D721Med (cell line): ENCODE measurements around the gene ATP8B3.

Source experiments
- DNase-seq: peaks from one replicate; pipeline ENCODE4 v3.0.0; 2011; ENCODE audit warnings: low spot score; ENCODE audit not compliant: insufficient read length
- FAIRE-seq: peaks from 2 replicates; lab custom pipeline; 2011; peaks lifted over from hg19 to GRCh38; lab: Jason Lieb, UNC
- TF ChIP-seq, protein P1 (sequence below): IDR thresholded peaks from 2 replicates; pipeline ENCODE4 v1.5.1; 2012; ENCODE audit warnings: mild to moderate bottlenecking, control low read depth; ENCODE audit not compliant: insufficient read depth; ENCODE audit errors: missing control alignments

The ATP8B3 gene

DNA sequence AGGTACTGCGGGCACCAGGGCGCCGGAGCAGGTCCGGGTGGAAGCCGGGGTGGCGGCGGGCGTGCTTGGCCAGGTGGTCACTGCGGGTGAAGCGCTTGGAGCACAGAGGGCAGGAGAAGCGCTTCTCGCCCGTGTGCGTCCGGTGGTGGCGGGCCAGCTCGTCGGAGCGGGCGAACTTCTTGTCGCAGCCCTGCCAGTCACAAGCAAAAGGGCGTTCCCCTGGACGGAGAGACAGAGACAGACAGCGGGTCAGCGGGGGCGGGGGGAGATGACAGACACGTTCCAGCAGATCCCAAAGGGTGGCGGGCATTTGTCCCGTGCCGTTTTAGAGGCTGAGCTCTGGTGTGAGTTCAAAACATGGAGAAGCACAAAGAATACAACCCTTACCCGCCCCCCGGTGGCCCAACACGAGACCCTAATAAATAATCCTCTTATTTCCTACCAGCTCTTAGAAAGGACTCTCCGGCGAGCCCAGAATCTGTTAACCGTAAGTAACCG, 42.5 kb upstream of the ATP8B3 start:
- FAIRE-seq (no peak), DNase-seq (no peak)
- TF ChIP-seq, protein P1, sequence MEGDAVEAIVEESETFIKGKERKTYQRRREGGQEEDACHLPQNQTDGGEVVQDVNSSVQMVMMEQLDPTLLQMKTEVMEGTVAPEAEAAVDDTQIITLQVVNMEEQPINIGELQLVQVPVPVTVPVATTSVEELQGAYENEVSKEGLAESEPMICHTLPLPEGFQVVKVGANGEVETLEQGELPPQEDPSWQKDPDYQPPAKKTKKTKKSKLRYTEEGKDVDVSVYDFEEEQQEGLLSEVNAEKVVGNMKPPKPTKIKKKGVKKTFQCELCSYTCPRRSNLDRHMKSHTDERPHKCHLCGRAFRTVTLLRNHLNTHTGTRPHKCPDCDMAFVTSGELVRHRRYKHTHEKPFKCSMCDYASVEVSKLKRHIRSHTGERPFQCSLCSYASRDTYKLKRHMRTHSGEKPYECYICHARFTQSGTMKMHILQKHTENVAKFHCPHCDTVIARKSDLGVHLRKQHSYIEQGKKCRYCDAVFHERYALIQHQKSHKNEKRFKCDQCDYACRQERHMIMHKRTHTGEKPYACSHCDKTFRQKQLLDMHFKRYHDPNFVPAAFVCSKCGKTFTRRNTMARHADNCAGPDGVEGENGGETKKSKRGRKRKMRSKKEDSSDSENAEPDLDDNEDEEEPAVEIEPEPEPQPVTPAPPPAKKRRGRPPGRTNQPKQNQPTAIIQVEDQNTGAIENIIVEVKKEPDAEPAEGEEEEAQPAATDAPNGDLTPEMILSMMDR = no peak

DNA sequence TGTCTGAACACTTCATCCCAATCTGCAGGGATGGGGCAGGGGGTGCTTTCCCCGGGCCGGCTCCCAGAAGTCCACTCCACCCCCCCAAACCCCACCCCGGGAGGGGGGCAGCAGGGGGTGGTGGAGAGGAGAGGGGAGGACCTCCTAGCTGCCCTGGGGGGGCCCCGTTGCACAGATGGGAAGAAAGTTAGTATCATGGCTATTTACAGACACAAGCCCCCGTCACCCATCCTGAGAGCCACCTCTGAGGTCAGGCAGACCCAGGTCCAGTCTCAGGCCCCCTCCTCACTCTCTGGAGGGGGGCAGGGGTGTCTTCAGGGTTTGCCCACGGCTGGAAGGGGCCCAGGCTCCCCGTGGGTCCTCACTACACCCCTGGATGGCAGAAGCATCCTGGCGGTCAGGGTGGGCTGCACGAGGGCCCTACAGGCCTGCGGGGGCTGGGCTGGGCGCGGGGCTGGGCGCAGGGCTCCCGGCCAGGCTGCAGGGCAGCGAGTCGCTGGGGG, 42.0 kb upstream of the ATP8B3 start:
- TF ChIP-seq, protein P1 = no peak
- FAIRE-seq (no peak), DNase-seq (no peak)

DNA sequence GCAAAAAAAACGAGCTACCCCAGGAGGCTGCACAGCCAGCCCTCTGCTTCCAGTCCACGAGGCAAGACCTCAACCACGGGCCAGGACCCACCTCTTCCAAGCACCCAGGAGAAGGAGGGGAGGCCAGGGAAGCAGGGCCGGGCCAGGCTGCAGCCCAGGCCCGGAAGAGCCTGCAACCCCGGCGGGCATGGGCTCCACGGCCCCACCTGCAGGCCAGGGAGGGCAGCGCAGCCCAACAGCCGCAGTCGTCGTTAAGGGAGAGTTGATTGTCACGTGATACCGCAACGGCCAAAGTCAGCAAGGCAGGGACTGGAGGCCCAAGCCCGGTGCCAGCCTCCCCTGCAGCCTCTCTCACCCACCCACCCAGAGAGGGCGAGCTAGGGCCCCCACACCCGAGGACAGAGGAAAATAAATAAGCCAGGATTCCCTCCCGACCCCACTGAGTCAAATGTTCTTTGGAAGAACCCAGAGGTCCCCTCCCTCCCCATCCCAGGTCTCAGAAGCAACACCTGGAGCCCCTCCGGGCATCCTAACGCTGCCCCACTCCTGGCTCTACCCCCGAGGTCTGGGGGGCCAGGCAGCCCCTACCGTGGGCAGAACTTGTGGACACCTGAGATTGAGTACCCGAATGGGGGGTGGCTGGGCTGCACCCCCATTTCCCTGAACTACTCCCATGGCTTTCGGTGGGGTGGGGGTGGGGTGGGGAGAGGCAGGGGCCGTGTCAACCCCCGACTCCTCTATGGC, 41.4 kb upstream of the ATP8B3 start:
- FAIRE-seq = no peak
- DNase-seq = no peak
- TF ChIP-seq, protein P1 = peak; percentile 72

DNA sequence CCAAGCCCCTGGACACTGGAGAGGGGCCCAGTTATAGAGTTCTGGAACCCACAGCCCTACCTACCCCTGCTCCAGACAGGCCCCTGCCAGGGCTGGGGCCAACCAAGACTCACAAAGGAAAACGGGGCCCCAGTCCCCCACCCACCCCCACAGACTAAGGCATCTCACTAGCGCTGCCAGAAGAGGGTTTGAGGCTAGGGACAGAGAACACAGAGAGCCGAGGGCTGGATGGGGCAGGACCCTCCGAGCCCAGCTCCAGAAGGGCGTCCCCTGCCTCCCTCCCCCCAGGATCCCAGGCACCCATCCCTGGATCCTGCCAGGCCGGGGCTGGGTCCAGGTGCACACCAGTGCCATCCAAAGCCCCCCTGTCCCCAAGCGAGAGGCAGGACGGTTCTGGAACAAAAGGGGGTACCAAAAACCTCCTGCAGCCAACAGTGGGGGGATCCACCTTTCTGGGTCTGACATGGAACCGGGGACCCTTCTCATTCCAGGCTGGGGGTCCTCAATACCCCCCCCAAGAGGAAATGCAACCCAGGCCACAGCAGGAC, 40.6 kb upstream of the ATP8B3 start:
- FAIRE-seq = no peak
- no peak for DNase-seq
- TF ChIP-seq, protein P1 = no peak

DNA sequence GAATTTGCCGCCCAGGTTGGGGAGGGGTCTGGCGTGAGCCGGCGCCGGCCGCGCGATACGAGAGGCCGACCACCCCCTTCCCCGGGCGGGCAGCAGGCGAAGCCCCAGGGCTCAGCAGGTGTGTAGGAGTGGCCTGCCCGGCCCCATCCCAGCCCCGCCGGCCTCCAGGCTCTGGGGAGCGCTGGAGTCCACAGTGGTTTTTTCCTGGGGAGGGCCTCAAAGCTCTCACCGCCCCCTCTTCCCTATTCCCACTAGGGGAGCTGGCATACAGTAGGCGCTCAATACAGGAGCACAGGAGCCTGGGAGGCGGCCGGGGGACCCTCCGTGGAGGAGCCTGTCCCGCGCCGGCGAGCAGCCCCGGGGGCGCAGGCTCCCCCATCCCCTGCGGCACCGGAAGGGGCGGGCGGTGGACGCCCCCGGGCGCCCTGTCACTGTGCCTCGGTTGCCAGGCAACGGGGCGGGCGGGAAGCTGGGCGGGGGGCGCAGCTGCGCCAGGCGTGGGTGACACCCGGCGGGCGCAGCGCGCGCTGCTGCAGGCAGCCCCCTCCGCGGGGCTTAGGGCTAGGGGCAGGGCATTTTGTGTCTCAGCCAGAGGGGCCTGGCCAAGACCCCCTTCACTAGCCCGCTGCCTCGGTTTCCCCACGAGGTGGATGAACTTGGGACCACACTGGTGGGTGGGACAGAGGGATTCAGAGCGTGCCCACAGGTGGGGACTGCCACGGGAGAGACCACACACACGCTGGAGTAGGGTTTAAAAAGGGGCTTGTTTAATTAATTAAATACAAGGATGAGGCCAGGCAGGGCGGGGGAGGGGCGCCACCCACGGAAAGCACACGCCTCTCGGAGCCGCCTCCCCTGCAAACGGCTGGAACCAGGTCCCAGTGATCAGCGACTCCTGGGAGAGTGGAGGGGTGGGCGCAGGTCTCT, 39.8 kb upstream of the ATP8B3 start:
- TF ChIP-seq, protein P1 = no peak
- no peak for FAIRE-seq
- DNase-seq = no peak

DNA sequence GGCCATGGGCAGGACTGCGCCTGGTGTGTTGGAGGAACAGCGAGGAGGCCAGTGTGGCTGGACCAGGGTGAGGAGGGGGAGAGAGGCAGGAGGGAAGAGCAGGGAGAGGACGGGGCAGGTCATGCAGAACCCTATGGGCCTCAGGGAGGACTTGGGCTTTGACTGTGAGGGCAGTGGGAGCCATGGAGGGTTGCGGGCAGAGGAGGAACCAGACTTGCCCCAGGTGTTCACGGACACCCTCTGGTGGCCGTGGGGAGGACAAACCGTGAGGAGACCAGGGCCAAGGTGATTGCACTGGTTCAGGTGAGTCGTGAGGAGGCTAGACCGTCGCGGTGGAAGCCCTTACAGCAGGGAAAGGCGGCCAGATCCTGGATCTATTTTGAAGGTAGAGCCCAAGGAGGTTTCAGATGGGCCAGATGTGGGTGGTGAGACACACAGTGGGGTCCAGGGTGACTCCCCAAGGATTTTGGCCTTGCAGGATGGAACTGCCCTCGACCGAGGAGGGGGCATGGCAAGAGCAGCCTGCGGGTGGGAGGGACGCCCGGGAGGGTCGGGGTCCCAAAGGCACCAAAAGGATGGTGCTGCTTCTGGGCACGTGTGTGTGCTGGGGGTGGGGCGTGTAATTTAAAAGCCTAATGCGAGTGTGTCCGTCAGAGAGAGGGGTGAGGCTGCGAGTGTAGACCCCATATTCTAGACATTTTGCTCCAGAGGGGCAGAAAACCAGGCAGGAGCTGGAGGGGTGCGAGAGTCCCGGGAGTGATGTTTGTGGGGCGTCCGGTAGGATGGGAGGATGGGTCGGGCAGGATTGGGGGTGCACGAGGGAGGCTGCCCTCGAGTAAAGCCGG, 39.0 kb upstream of the ATP8B3 start:
- no peak for FAIRE-seq
- TF ChIP-seq, protein P1 = no peak
- DNase-seq = no peak
